HG03575 (cell line): ENCODE results near the gene USP35.

ENCODE experiments used
- ATAC-seq: cut with Tn5 transposase; IDR thresholded peaks from one replicate; pipeline ENCODE4 v1.9.1; 2021; ENCODE audit not compliant: unreplicated experiment, insufficient number of reproducible peaks, low FRiP score; ENCODE audit errors: extremely low read depth

USP35 gene

GRCh38 chr11:78251083-78251775, 62.5 kb downstream of the USP35 start:
- ATAC-seq, result no peak

GRCh38 chr11:78253797-78254196, 65.1 kb downstream of the USP35 start:
- ATAC-seq, result no peak

- no peak for ATAC-seq
Measured at GRCh38 chr11:78254268-78254667, 65.5 kb downstream of the USP35 start.

- no peak for ATAC-seq
Measured at GRCh38 chr11:78255919-78256318, 67.2 kb downstream of the USP35 start.

- ATAC-seq, result no peak
Measured at GRCh38 chr11:78256962-78257361, 68.2 kb downstream of the USP35 start.

- ATAC-seq, result no peak
Measured at GRCh38 chr11:78257654-78258053, 68.9 kb downstream of the USP35 start.

GRCh38 chr11:78259777-78260487, 71.2 kb downstream of the USP35 start:
- ATAC-seq, result no peak

GRCh38 chr11:78261367-78261766, 72.6 kb downstream of the USP35 start:
- ATAC-seq, result no peak

GRCh38 chr11:78261828-78262227, 73.1 kb downstream of the USP35 start:
- no peak for ATAC-seq

GRCh38 chr11:78262238-78262637, 73.5 kb downstream of the USP35 start:
- ATAC-seq, result no peak

- ATAC-seq, result no peak
Measured at GRCh38 chr11:78262691-78263090, 74.0 kb downstream of the USP35 start.
